Mucosa of descending colon (tissue), 3 donors: ENCODE results near the gene IKBKE. TPM values are rescaled to one million over a fixed set of nuclear protein-coding genes. Genes with fewer than 3 reads are reported as not detected.
A peak's percentile ranks its signal among the peaks of the same experiment; 100 is the strongest.

ENCODE experiments used
- ATAC-seq: fragments of 200-7000 bp; cut with Tn5 transposase; one replicate; pipeline ENCODE4 v1.9.1; 2020; ENCODE audit warnings: mild to moderate bottlenecking, moderate library complexity
- DNase-seq, 3 donors: peaks; one replicate each; pipeline ENCODE4 v3.0.0-alpha.2; 2020
- H3K36me3 ChIP-seq: fragments of 200-600 bp; one replicate; pipeline ENCODE4 v1.8.0; 2021; ENCODE audit warnings: low read depth, mild to moderate bottlenecking
- H3K4me1 ChIP-seq: fragments of 200-600 bp; one replicate; pipeline ENCODE4 v1.8.0; 2021; ENCODE audit warnings: low read depth, mild to moderate bottlenecking
- H3K4me3 ChIP-seq: fragments of 200-600 bp; one replicate; pipeline ENCODE4 v1.8.0; 2021; ENCODE audit warnings: mild to moderate bottlenecking
- H3K9me3 ChIP-seq: fragments of 200-600 bp; one replicate; pipeline ENCODE4 v1.8.0; 2021; ENCODE audit warnings: mild to moderate bottlenecking
- intact Hi-C, 2 donors: fragments of 100-400 bp; cut with DNase I in 1 of 2; cut with micrococcal nuclease in 1 of 2; formaldehyde crosslinking; loops; one replicate each; pipeline versions ENCODE4 v1.11.0 to v1.11.1; 2022; cut with DNase I, micrococcal nuclease
- total RNA-seq, 3 donors: library from RNA; stranded (reverse); fragmentation: NEBNext Ultra II Directional in 2 of 3; extraction: Animal tissue kit (Norgen Biotek cat#: 25700) in 2 of 3; gene quantifications; one replicate each; pipeline versions ENCODE4 v1.2.1 to v1.2.4, GENCODE V29; 2021 to 2023
- TF ChIP-seq, protein P1 (sequence below): fragments of 200-600 bp; IDR thresholded peaks from one replicate; pipeline ENCODE4 v1.8.0; 2022; ENCODE audit warnings: antibody characterized with exemption, mild to moderate bottlenecking
- donor health status: DM: no; HTN: no; CAD: no; lungs with moderate emphysema.
- donor health status: DM: no; HTN: no; CAD: no.
- donor health status: DM: no; HTN: yes; CAD: no.

The IKBKE gene
- total RNA-seq, 3 donors from 2014 or later, result 9.7 to 24.7 (median 16.4) TPM

- Histone ChIP-seq H3K9me3 (no peaks in the 10 kb centered on the region), H3K36me3 (no peaks in the 10 kb centered on the region), H3K4me3 (no peak overlapping the region), H3K4me1 (no peaks in the 10 kb centered on the region)
- intact Hi-C loops, result no loop called here
- DNase-seq (no peak), ATAC-seq (no peak)
- TF ChIP-seq, protein P1, sequence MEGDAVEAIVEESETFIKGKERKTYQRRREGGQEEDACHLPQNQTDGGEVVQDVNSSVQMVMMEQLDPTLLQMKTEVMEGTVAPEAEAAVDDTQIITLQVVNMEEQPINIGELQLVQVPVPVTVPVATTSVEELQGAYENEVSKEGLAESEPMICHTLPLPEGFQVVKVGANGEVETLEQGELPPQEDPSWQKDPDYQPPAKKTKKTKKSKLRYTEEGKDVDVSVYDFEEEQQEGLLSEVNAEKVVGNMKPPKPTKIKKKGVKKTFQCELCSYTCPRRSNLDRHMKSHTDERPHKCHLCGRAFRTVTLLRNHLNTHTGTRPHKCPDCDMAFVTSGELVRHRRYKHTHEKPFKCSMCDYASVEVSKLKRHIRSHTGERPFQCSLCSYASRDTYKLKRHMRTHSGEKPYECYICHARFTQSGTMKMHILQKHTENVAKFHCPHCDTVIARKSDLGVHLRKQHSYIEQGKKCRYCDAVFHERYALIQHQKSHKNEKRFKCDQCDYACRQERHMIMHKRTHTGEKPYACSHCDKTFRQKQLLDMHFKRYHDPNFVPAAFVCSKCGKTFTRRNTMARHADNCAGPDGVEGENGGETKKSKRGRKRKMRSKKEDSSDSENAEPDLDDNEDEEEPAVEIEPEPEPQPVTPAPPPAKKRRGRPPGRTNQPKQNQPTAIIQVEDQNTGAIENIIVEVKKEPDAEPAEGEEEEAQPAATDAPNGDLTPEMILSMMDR, result no peak
Observed at GRCh38 chr1:206460836-206461426, 9.3 kb upstream of the IKBKE start.

- no peaks in the 10 kb centered on the region for H3K36me3 ChIP-seq
- intact Hi-C loops, result no loop called here
- H3K4me1 ChIP-seq, result no peaks in the 10 kb centered on the region
- ATAC-seq, result peak; percentile 86
- TF ChIP-seq, protein P1, result peak; percentile 68
- H3K9me3 ChIP-seq, result no peaks in the 10 kb centered on the region
- no peak overlapping the region for H3K4me3 ChIP-seq
- DNase-seq, result peak in 1 of 3 donors; percentile 93
Observed at GRCh38 chr1:206461602-206462455, 8.4 kb upstream of the IKBKE start.

GRCh38 chr1:206463137-206463536, 7.1 kb upstream of the IKBKE start:
- Histone ChIP-seq H3K4me1 (no peaks in the 10 kb centered on the region), H3K4me3 (no peak overlapping the region), H3K36me3 (no peaks in the 10 kb centered on the region), H3K9me3 (no peaks in the 10 kb centered on the region)
- TF ChIP-seq, protein P1, result no peak
- DNase-seq (no peak), ATAC-seq (no peak)
- intact Hi-C loops, result no loop called here

DNA sequence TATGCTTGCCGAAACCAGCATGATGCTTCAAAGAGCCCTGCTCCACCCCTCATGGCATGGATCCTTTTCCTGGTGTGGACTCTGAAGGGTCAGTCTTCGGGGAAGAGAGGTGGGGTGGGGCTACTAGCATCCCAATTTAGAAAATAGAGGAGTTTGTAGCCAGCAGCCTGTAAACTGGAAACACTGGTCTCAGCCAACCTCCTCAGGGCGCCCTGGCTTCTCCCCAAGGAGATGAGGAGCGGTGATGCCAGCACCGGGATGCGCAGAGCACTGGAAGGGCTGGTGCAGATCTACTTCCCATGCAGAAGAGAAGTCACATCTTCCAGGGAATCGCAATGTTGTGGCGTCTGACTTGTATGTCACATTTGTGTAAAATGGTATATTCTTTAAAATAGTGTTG, 6.4 kb upstream of the IKBKE start:
- TF ChIP-seq, protein P1, result no peak
- DNase-seq, result no peak
- intact Hi-C loops, result no loop called here
- Histone ChIP-seq H3K9me3 (no peaks in the 10 kb centered on the region), H3K36me3 (no peaks in the 10 kb centered on the region), H3K4me3 (no peak overlapping the region), H3K4me1 (peaks cover 3% of the 10 kb centered on the region)
- ATAC-seq, result no peak

GRCh38 chr1:206464456-206464964, 5.8 kb upstream of the IKBKE start:
- TF ChIP-seq, protein P1, result no peak
- ATAC-seq (no peak), DNase-seq (no peak)
- Histone ChIP-seq H3K36me3 (no peaks in the 10 kb centered on the region), H3K4me3 (no peak overlapping the region), H3K9me3 (no peaks in the 10 kb centered on the region), H3K4me1 (peaks cover 8% of the 10 kb centered on the region)
- intact Hi-C loops, result no loop called here
